Measurements from ENCODE around the gene NQO2. TPM values are rescaled to one million over a fixed set of nuclear protein-coding genes. Genes with fewer than 3 reads are reported as not detected.
"Not testable (repeated sequence)": the region's sequence is repeated elsewhere in the genome, so short reads cannot be mapped to it uniquely, and the experiment has no call there.

NQO2 gene
- total and polyA plus RNA-seq, 7 experiments from 2014 or later = 8.1 to 52.0 (median 26.2) TPM

GRCh38 chr6:3058957-3059356 is 59.3 kb downstream of the NQO2 start:
- H3K27ac Mint-ChIP-seq = peak overlapping the region in 3 of 9 donors; percentile 6 to 51 (median 45)
- POLR2A ChIA-PET = interaction anchor here (1.1 to 4.4 kb wide), 2 partner anchors 27 to 69 kb away, joined by 5 to 33 read pairs; no protein-coding TSS in a partner anchor
- no peaks in the 10 kb centered on the region for H3K27me3 ChIP-seq (ENCODE audit: control insufficient read depth in 2 of 2, insufficient read depth in 2 of 2, low read length in 2 of 2)
- no peak for DNase-seq
- H3K36me3 Mint-ChIP-seq = no peaks in the 10 kb centered on the region
- no peak for ATAC-seq
- H3K27ac ChIP-seq (ENCODE audit: low read depth, low read length) = no peak overlapping the region
- CTCF ChIA-PET = interaction anchor here (0.6 to 1.8 kb wide), 4 partner anchors 32 to 69 kb away, joined by 3 to 5 read pairs (median 3); no protein-coding TSS in a partner anchor
- H3K4me3 Mint-ChIP-seq = peak overlapping the region in 1 of 10 donors; percentile 49
- peaks cover 9 to 37% (median 18%) of the 10 kb centered on the region in 7 donors for H3K4me1 Mint-ChIP-seq
- H3K4me3 ChIP-seq (ENCODE audit: low read length) = no peak overlapping the region
- intact Hi-C loops (cut with micrococcal nuclease) = loop anchor here in 1 of 2 donors (5.0 to 10.0 kb wide), 2 partner anchors 212 to 814 kb away; partner anchors contain the start of gene GMDS
- H3K9me3 Mint-ChIP-seq = no peaks in the 10 kb centered on the region
- H3K36me3 ChIP-seq (ENCODE audit: control insufficient read depth in 2 of 3, insufficient read depth in 3 of 3, low read length in 3 of 3) = peaks cover 0 to 2% (median 0%) of the 10 kb centered on the region in 3 experiments
- H3K27me3 Mint-ChIP-seq = peaks cover 0 to 3% (median 0%) of the 10 kb centered on the region in 5 donors
- H3K4me1 ChIP-seq (ENCODE audit: control insufficient read depth in 2 of 2, insufficient read depth in 2 of 2, low read length in 2 of 2) = no peaks in the 10 kb centered on the region
- no peaks in the 10 kb centered on the region for H3K9me3 ChIP-seq (ENCODE audit: control insufficient read depth in 2 of 3, low read length in 3 of 3)

DNA sequence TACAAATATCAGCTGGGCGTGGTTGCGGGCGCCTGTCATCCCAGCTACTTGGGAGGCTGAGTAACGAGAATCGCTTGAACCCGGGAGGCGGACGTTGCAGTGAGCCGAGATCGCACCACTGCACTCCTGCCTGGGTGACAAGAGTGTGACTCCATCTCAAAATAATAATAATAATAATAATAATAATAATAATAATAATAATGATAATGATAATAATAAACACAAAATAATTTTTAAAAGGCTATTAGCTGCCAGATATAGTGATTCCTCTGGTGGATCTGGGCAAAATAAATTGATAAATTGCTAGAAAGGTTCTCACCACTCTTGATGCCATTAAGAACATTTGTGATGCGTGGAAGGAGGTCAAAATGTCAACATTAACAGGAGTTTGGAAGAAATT is 60.4 kb downstream of the NQO2 start:
- H3K4me1 ChIP-seq (ENCODE audit: control insufficient read depth in 2 of 2, insufficient read depth in 2 of 2, low read length in 2 of 2); DNase-seq; H3K27me3 ChIP-seq (ENCODE audit: control insufficient read depth in 2 of 2, insufficient read depth in 2 of 2, low read length in 2 of 2); ATAC-seq; H3K4me3 ChIP-seq (ENCODE audit: low read length); H3K9me3 Mint-ChIP-seq; H3K9me3 ChIP-seq (ENCODE audit: control insufficient read depth in 2 of 3, low read length in 3 of 3); H3K36me3 ChIP-seq (ENCODE audit: control insufficient read depth in 2 of 3, insufficient read depth in 3 of 3, low read length in 3 of 3); H3K27me3 Mint-ChIP-seq; H3K36me3 Mint-ChIP-seq; H3K4me3 Mint-ChIP-seq; H3K27ac ChIP-seq (ENCODE audit: low read depth, low read length): not testable (repeated sequence)
- ChIA-PET CTCF (interaction anchor here (0.7 to 1.8 kb wide), 5 partner anchors 33 to 70 kb away, joined by 3 to 5 read pairs (median 3); no protein-coding TSS in a partner anchor), POLR2A (interaction anchor here (0.6 to 4.4 kb wide), 3 partner anchors 16 to 117 kb away, joined by 3 to 33 read pairs (median 3); no protein-coding TSS in a partner anchor)
- Mint-ChIP-seq H3K4me1 (peaks cover 17 to 35% (median 22%) of the 10 kb centered on the region in 7 donors), H3K27ac (peak overlapping the region in 1 of 9 donors; percentile 15)
- intact Hi-C loops (cut with micrococcal nuclease) = loop anchor here in 1 of 2 donors (10.0 kb wide), 2 partner anchors 1075 to 1455 kb away; partner anchors contain the start of genes ECI2 and FOXC1

- intact Hi-C loops (cut with micrococcal nuclease) = loop anchor here in 1 of 2 donors (10.0 kb wide), 2 partner anchors 1073 to 1457 kb away; partner anchors contain the start of genes ECI2 and FOXC1
- CTCF ChIA-PET = no interaction called here
Observed at GRCh38 chr6:3061501-3061941, 61.8 kb downstream of the NQO2 start.

DNA sequence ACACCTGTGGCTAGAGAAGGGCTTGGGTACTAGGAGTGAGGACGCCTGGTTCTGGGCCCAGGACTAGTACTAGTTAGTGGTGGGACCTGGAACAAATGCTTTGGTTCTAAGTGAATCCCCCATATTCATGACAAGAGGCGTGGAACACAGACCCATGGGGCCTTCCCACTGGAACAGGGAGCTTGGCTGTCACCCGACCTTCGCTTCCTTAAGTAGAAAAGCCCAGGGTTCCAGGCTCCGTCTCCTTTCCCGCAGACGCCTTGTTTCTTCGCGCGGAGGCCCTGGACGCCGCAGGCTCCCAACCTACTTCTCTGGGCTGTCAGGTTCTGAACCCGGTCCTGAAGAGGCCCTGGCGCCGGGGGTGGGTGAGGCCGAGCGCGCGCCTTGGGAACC is 63.6 kb downstream of the NQO2 start:
- H3K36me3 Mint-ChIP-seq; H3K36me3 ChIP-seq (ENCODE audit: control insufficient read depth in 2 of 3, insufficient read depth in 3 of 3, low read length in 3 of 3); H3K9me3 Mint-ChIP-seq; H3K27me3 Mint-ChIP-seq; H3K27me3 ChIP-seq (ENCODE audit: control insufficient read depth in 2 of 2, insufficient read depth in 2 of 2, low read length in 2 of 2); DNase-seq; H3K4me1 ChIP-seq (ENCODE audit: control insufficient read depth in 2 of 2, insufficient read depth in 2 of 2, low read length in 2 of 2); H3K9me3 ChIP-seq (ENCODE audit: control insufficient read depth in 2 of 3, low read length in 3 of 3); ATAC-seq: not testable (repeated sequence)
- Mint-ChIP-seq H3K27ac (peak overlapping the region in 8 of 9 donors; percentile 20 to 93 (median 86)), H3K4me1 (peaks cover 28 to 56% (median 49%) of the 10 kb centered on the region in 7 donors), H3K4me3 (peak overlapping the region; percentile 81 to 98 (median 94))
- H3K27ac ChIP-seq (ENCODE audit: low read depth, low read length) = peak overlapping the region; percentile 84
- intact Hi-C loops (cut with micrococcal nuclease) = loop anchor here (1.0 to 10.0 kb wide), 4 partner anchors 10 to 1459 kb away; partner anchors contain the start of genes BPHL (in 1 of the 2), ECI2 (in 1 of the 2) and FOXC1 (in 1 of the 2)
- CTCF ChIA-PET = interaction anchor here (0.8 to 1.0 kb wide), 2 partner anchors 34 to 74 kb away, joined by 3 to 5 read pairs; no protein-coding TSS in a partner anchor
- H3K4me3 ChIP-seq (ENCODE audit: low read length) = peak overlapping the region; percentile 79
- POLR2A ChIA-PET = interaction anchor here (0.8 to 2.2 kb wide), 17 partner anchors 10 to 957 kb away, joined by 3 to 35 read pairs (median 4); partner anchors contain the start of genes NQO2 and SERPINB1

More at GRCh38 chr6:3061501-3061941, 61.8 kb downstream of the NQO2 start:
- DNase-seq = no peak
- no peaks in the 10 kb centered on the region for H3K4me1 ChIP-seq (ENCODE audit: control insufficient read depth in 2 of 2, insufficient read depth in 2 of 2, low read length in 2 of 2)
- ATAC-seq = no peak
- Mint-ChIP-seq H3K4me3 (peak overlapping the region in 1 of 10 donors; percentile 19), H3K4me1 (peaks cover 18 to 41% (median 34%) of the 10 kb centered on the region in 7 donors), H3K9me3 (no peaks in the 10 kb centered on the region), H3K27ac (no peak overlapping the region), H3K27me3 (peaks cover 0 to 3% (median 0%) of the 10 kb centered on the region in 5 donors), H3K36me3 (peaks cover 0 to 5% (median 0%) of the 10 kb centered on the region in 5 donors)
- no peak overlapping the region for H3K27ac ChIP-seq (ENCODE audit: low read depth, low read length)
- POLR2A ChIA-PET = interaction anchor here (0.6 to 2.2 kb wide), 4 partner anchors 8 to 71 kb away, joined by 3 to 17 read pairs (median 5); partner anchors contain the start of gene NQO2
- no peak overlapping the region for H3K4me3 ChIP-seq (ENCODE audit: low read length)
- peaks cover 0 to 5% (median 0%) of the 10 kb centered on the region in 3 experiments for H3K36me3 ChIP-seq (ENCODE audit: control insufficient read depth in 2 of 3, insufficient read depth in 3 of 3, low read length in 3 of 3)
- H3K27me3 ChIP-seq (ENCODE audit: control insufficient read depth in 2 of 2, insufficient read depth in 2 of 2, low read length in 2 of 2) = no peaks in the 10 kb centered on the region
- H3K9me3 ChIP-seq (ENCODE audit: control insufficient read depth in 2 of 3, low read length in 3 of 3) = no peaks in the 10 kb centered on the region

- Histone ChIP-seq H3K36me3 (ENCODE audit: control insufficient read depth in 2 of 3, insufficient read depth in 3 of 3, low read length in 3 of 3) (peaks cover 0 to 5% (median 0%) of the 10 kb centered on the region in 3 experiments), H3K4me1 (ENCODE audit: control insufficient read depth in 2 of 2, insufficient read depth in 2 of 2, low read length in 2 of 2) (peaks cover 3 to 6% of the 10 kb centered on the region in 2 donors), H3K27me3 (ENCODE audit: control insufficient read depth in 2 of 2, insufficient read depth in 2 of 2, low read length in 2 of 2) (no peaks in the 10 kb centered on the region), H3K4me3 (ENCODE audit: low read length) (peak overlapping the region; percentile 79), H3K27ac (ENCODE audit: low read depth, low read length) (peak overlapping the region; percentile 84), H3K9me3 (ENCODE audit: control insufficient read depth in 2 of 3, low read length in 3 of 3) (no peaks in the 10 kb centered on the region)
- peaks cover 25 to 52% (median 42%) of the 10 kb centered on the region in 7 donors for H3K4me1 Mint-ChIP-seq
- intact Hi-C loops (cut with micrococcal nuclease) = loop anchor here (1.0 to 10.0 kb wide), 4 partner anchors 11 to 1459 kb away; partner anchors contain the start of genes BPHL (in 1 of the 2), ECI2 (in 1 of the 2) and FOXC1 (in 1 of the 2)
- POLR2A ChIA-PET = interaction anchor here (0.7 to 1.3 kb wide), 17 partner anchors 9 to 957 kb away, joined by 3 to 35 read pairs (median 4); partner anchors contain the start of genes NQO2 and SERPINB1
- ATAC-seq (peak; percentile 87), DNase-seq (peak; percentile 77 to 94 (median 85))
- peak overlapping the region; percentile 86 to 98 (median 94) for H3K4me3 Mint-ChIP-seq
- H3K9me3 Mint-ChIP-seq = no peaks in the 10 kb centered on the region
- no peaks in the 10 kb centered on the region for H3K27me3 Mint-ChIP-seq
- peak overlapping the region; percentile 81 to 96 (median 91) for H3K27ac Mint-ChIP-seq
- H3K36me3 Mint-ChIP-seq = peaks cover 0 to 6% (median 0%) of the 10 kb centered on the region in 5 donors
- CTCF ChIA-PET = interaction anchor here (0.6 to 1.0 kb wide), 3 partner anchors 35 to 75 kb away, joined by 3 to 5 read pairs (median 3); no protein-coding TSS in a partner anchor
Observed at GRCh38 chr6:3063733-3064700, 64.3 kb downstream of the NQO2 start.
